GM23338 (cell line): ENCODE results near the gene DIS3L. TPM values are rescaled to one million over a fixed set of nuclear protein-coding genes. Genes with fewer than 3 reads are reported as not detected.
A peak's percentile ranks its signal among the peaks of the same experiment; 100 is the strongest.

Experiments
- ATAC-seq: fragments of 200-7000 bp; cut with Tn5 transposase; 3 replicates; pipeline ENCODE4 v1.9.1; 2020
- DNase-seq: peaks from one replicate; pipeline ENCODE4 v3.0.0-alpha.2; 2015; ENCODE audit warnings: low spot score
- H2AFZ ChIP-seq: fragments of 200-600 bp; sonication (generic); 2 replicates; pipeline ENCODE4 v1.8.0; 2016; ENCODE audit warnings: antibody characterized with exemption, mild to moderate bottlenecking, moderate library complexity
- H3F3A ChIP-seq: fragments of 200-600 bp; sonication (generic); replicated peaks from 2 replicates; pipeline ENCODE4 v1.8.0; 2017; ENCODE audit warnings: antibody characterized with exemption, mixed run types, low read depth
- H3K27ac ChIP-seq: fragments of 200-600 bp; sonication (generic); 2 replicates; pipeline ENCODE4 v1.6.1; 2016; ENCODE audit warnings: low read depth
- H3K27me3 ChIP-seq: fragments of 200-600 bp; sonication (generic); 2 replicates; pipeline ENCODE4 v1.8.0; 2016; ENCODE audit warnings: mild to moderate bottlenecking, mixed run types, moderate library complexity; ENCODE audit not compliant: insufficient read depth
- H3K36me3 ChIP-seq: fragments of 200-600 bp; sonication (generic); 2 replicates; pipeline ENCODE4 v1.8.0; 2016; ENCODE audit warnings: mild to moderate bottlenecking; ENCODE audit not compliant: insufficient read depth
- H3K4me1 ChIP-seq: fragments of 200-600 bp; sonication (generic); 2 replicates; pipeline ENCODE4 v1.8.0; 2016; ENCODE audit warnings: mild to moderate bottlenecking, moderate library complexity; ENCODE audit not compliant: insufficient read depth
- H3K4me2 ChIP-seq: fragments of 200-600 bp; sonication (generic); 2 replicates; pipeline ENCODE4 v1.7.1; 2017; ENCODE audit warnings: mixed run types
- H3K4me3 ChIP-seq: fragments of 200-600 bp; sonication (generic); 2 replicates; pipeline ENCODE4 v1.6.1; 2016; ENCODE audit warnings: mixed run types
- H3K79me2 ChIP-seq: fragments of 200-600 bp; sonication (generic); replicated peaks from 2 replicates; pipeline ENCODE4 v1.8.0; 2017; ENCODE audit warnings: mild to moderate bottlenecking; ENCODE audit not compliant: insufficient read depth
- H3K9me2 ChIP-seq: fragments of 200-600 bp; sonication (generic); 2 replicates; pipeline ENCODE4 v1.8.0; 2017; ENCODE audit not compliant: insufficient read depth
- H4K20me1 ChIP-seq: fragments of 200-600 bp; sonication (generic); replicated peaks from 2 replicates; pipeline ENCODE4 v1.8.0; 2017; ENCODE audit warnings: mild to moderate bottlenecking; ENCODE audit not compliant: insufficient read depth
- H3K27ac Mint-ChIP-seq: 2 replicates; pipeline ENCODE4 v1.8.0; 2020; ENCODE audit warnings: inconsistent platforms, mild to moderate bottlenecking, moderate library complexity, mixed read lengths
- H3K27me3 Mint-ChIP-seq: 3 replicates; pipeline ENCODE4 v1.8.0; 2022; ENCODE audit warnings: low read depth, mild to moderate bottlenecking, moderate library complexity, mixed read lengths, inconsistent platforms; ENCODE audit not compliant: insufficient read depth, poor library complexity
- H3K36me3 Mint-ChIP-seq: 3 replicates; pipeline ENCODE4 v1.8.0; 2021; ENCODE audit warnings: low read depth, mild to moderate bottlenecking, inconsistent platforms, moderate library complexity, mixed read lengths
- H3K4me1 Mint-ChIP-seq: 3 replicates; pipeline ENCODE4 v1.8.0; 2020; ENCODE audit warnings: mild to moderate bottlenecking, inconsistent platforms, mixed read lengths
- H3K4me3 Mint-ChIP-seq: 3 replicates; pipeline ENCODE4 v1.8.0; 2021; ENCODE audit warnings: moderate library complexity, mild to moderate bottlenecking, inconsistent platforms, mixed read lengths
- H3K9me3 Mint-ChIP-seq: 3 replicates; pipeline ENCODE4 v1.8.0; 2020; ENCODE audit warnings: moderate library complexity, mild to moderate bottlenecking, inconsistent platforms, mixed read lengths
- CTCF ChIP-seq, 2 experiments: fragments of 200-600 bp in 1 of 2; sonication (generic) in 1 of 2; conservative IDR thresholded peaks; 2 replicates each; pipeline versions ENCODE4 v1.5.1 to v1.6.1; 2016 to 2017; ENCODE audit warnings: antibody characterized with exemption in 2 of 2, low read depth in 2 of 2, mild to moderate bottlenecking in 2 of 2, moderate library complexity in 1 of 2
- EZH2 ChIP-seq: fragments of 200-600 bp; sonication (generic); IDR thresholded peaks from one replicate; pipeline ENCODE4 v1.8.0; 2017; ENCODE audit warnings: antibody characterized with exemption, mild to moderate bottlenecking, low read depth; ENCODE audit not compliant: unreplicated experiment
- NANOG ChIP-seq: IDR thresholded peaks from 2 replicates; pipeline ENCODE4 v1.6.1; 2016; ENCODE audit warnings: antibody characterized with exemption, borderline replicate concordance
- POLR2AphosphoS5 ChIP-seq: IDR thresholded peaks from 2 replicates; pipeline ENCODE4 v1.6.1; 2016; ENCODE audit warnings: antibody characterized with exemption, low read depth
- ZNF331 ChIP-seq: fragments of 250-450 bp; sonication (Bioruptor Pico); IDR thresholded peaks from 2 replicates; pipeline ENCODE4 v1.5.0; 2020; ENCODE audit warnings: low read depth, mild to moderate bottlenecking, moderate library complexity
- ZNF462 ChIP-seq: fragments of 250-450 bp; sonication (Bioruptor Pico); IDR thresholded peaks from 2 replicates; pipeline ENCODE4 v1.5.0; 2020; ENCODE audit warnings: mild to moderate bottlenecking, moderate library complexity
- polyA plus RNA-seq: library from polyadenylated mRNA; unstranded; fragments of >200 nt; fragmentation: Nextera tagmentation; extraction: Ambion mirVana; gene quantifications from 2 replicates; pipeline ENCODE4 v1.2.1, GENCODE V29; 2016
- total RNA-seq: library from RNA; depleted of rRNA; stranded (reverse); fragments of >200 nt; shearing (Covaris generic); gene quantifications from 2 replicates; pipeline ENCODE4 v1.2.3, GENCODE V29; 2014
- TF ChIP-seq, protein P1 (sequence below): IDR thresholded peaks from one replicate; pipeline ENCODE4 v1.6.1; 2018; ENCODE audit warnings: antibody characterized with exemption; ENCODE audit not compliant: unreplicated experiment

The DIS3L gene
- total and polyA plus RNA-seq, 2 experiments from 2014 or later: 8.9 to 21.8 TPM

DNA sequence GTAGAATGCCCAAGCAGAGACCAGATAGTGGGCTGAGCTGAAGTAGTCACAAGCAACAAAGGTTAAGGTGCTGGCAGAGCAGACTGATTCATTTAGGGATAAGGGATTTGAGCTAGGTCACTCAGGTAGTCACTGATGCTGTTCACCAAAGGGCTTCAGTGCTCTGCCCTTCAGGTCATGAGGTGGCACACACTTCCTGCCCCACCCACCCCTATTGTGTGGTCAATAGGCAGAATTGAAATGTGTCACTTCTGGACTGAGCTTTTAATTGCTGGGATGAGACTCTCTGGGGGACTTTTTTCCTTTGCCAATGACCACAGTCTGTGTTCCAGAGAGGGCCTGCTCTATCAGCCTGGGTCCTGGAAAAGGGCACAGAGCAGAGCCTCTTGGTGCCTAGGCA is 2.9 kb upstream of the DIS3L start (continued):
- TF ChIP-seq ZNF462 (no peak), NANOG (no peak), EZH2 (no peak)
- TF ChIP-seq, protein P1, sequence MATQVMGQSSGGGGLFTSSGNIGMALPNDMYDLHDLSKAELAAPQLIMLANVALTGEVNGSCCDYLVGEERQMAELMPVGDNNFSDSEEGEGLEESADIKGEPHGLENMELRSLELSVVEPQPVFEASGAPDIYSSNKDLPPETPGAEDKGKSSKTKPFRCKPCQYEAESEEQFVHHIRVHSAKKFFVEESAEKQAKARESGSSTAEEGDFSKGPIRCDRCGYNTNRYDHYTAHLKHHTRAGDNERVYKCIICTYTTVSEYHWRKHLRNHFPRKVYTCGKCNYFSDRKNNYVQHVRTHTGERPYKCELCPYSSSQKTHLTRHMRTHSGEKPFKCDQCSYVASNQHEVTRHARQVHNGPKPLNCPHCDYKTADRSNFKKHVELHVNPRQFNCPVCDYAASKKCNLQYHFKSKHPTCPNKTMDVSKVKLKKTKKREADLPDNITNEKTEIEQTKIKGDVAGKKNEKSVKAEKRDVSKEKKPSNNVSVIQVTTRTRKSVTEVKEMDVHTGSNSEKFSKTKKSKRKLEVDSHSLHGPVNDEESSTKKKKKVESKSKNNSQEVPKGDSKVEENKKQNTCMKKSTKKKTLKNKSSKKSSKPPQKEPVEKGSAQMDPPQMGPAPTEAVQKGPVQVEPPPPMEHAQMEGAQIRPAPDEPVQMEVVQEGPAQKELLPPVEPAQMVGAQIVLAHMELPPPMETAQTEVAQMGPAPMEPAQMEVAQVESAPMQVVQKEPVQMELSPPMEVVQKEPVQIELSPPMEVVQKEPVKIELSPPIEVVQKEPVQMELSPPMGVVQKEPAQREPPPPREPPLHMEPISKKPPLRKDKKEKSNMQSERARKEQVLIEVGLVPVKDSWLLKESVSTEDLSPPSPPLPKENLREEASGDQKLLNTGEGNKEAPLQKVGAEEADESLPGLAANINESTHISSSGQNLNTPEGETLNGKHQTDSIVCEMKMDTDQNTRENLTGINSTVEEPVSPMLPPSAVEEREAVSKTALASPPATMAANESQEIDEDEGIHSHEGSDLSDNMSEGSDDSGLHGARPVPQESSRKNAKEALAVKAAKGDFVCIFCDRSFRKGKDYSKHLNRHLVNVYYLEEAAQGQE: no peak

DNA sequence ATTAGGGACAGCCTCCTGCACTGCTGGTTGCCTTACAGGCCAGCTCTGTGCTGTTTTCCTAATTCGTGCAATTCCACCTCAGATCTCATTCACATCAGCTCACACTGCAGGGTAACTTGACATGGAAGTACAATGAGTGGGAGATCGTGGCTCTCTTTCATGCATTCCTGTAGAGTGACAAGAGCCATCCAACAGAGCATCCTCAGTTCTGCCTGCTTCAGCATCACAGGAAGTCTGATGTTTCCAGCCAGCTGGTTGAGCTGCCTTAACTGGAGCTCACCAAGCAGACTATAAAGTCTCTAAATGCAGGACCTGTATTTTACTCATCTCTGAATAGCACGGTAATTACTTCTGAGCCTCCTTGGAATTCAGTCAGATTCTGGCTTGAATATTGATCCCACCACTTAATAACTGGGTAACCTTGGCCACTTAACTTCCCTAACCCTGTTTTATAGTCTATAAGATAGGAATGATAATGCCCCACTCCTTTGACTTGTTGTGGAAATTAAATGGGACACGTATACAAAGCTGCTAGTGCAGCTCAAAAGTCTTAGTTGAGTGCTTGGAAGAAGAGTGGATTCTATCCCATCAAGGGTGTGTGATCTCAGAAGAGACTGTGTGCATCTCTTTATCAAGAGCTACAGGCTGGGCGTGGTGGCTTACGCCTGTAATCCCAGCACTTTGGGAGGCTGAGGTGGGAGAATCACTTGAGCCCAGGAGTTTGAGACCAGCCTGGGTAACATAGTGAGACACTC is 1.4 kb upstream of the DIS3L start:
- no peak overlapping the region for H2AFZ ChIP-seq
- ATAC-seq (no peak), DNase-seq (no peak)
- H3F3A ChIP-seq: no peaks in the 10 kb centered on the region; the same call in 1 of the 2 replicates
- H3K4me1 ChIP-seq: peaks cover 24% of the 10 kb centered on the region
- H3K4me2 ChIP-seq: no peak overlapping the region
- H3K27ac ChIP-seq: no peak overlapping the region
- no peaks in the 10 kb centered on the region for H3K9me3 Mint-ChIP-seq
- H3K27me3 Mint-ChIP-seq: peaks cover 2% of the 10 kb centered on the region
- H3K4me3 Mint-ChIP-seq: peak overlapping the region; percentile 80
- H3K4me1 Mint-ChIP-seq: peaks cover 34% of the 10 kb centered on the region
- no peak overlapping the region for H3K4me3 ChIP-seq
- no peak overlapping the region for H3K27ac Mint-ChIP-seq
- no peaks in the 10 kb centered on the region for H3K36me3 ChIP-seq
- H4K20me1 ChIP-seq: no peaks in the 10 kb centered on the region
- H3K79me2 ChIP-seq: peaks cover 6% of the 10 kb centered on the region; the same call in 1 of the 2 replicates
- no peaks in the 10 kb centered on the region; the same call in 2 of the 3 replicates for H3K36me3 Mint-ChIP-seq
- no peaks in the 10 kb centered on the region for H3K27me3 ChIP-seq
- no peaks in the 10 kb centered on the region for H3K9me2 ChIP-seq
- TF ChIP-seq, protein P1: no peak
- no peak for TF ChIP-seq ZNF331
- no peak for TF ChIP-seq CTCF (conservative IDR thresholded peaks at IDR 0.05; ENCODE audit: low read depth in 2 of 2)
- no peak for TF ChIP-seq NANOG
- no peak for TF ChIP-seq POLR2AphosphoS5
